ENCODE measurements around the gene PDCD6IP. TPM values are rescaled to one million over a fixed set of nuclear protein-coding genes. Genes with fewer than 3 reads are reported as not detected.

Gene PDCD6IP
- total RNA-seq, 2 donors from 2014 or later, result 40.5 to 104 TPM

DNA sequence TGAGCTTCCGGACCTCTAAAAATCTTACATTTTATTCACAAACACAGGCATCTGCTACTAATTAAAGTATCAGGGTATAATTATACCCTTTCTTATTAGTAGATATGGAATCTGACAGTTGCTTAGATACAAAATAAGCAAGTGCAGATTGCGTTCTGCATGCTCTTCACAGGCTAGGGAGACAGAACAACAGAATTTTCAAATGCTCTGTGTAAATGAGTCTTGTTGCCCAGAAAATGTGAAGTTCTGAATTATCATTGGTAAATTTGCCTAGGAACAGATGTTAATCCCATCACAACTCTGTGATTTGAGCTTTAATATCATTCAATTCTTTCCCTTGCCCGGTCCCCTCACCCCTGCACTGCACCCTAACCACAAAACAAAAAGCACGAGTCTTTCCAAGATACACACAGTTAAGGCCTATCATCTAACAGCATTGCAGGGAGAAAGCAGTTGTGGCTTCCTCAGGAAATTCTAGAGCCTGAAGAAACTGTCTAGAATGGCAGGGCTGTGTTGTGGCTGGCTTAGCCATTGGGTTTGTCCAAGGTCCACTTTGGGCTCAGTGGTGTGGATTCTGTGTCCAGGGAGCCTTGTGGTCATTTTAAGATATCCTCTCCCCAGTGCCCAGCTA is 119.8 kb downstream of the PDCD6IP start:
- Histone ChIP-seq H3K27me3 (no peaks in the 10 kb centered on the region), H3K4me1 (no peaks in the 10 kb centered on the region), H3K27ac (no peak overlapping the region), H3K9me3 (no peaks in the 10 kb centered on the region), H3K4me3 (no peak overlapping the region), H3K36me3 (replicated peaks in 1 of 2; ENCODE audit: insufficient read depth in 1 of 2, low read depth in 2 of 2) (no peaks in the 10 kb centered on the region)
- ATAC-seq (no peak), DNase-seq (no peak)
- intact Hi-C loops (cut with DNase I), result no loop called here
- WGBS, 2 donors, result 84 to 87% methylated on average over 4 of the region's 4 CpGs
- no peak for TF ChIP-seq POLR2A (IDR thresholded peaks at IDR 0.05)
- TF ChIP-seq, protein P1, sequence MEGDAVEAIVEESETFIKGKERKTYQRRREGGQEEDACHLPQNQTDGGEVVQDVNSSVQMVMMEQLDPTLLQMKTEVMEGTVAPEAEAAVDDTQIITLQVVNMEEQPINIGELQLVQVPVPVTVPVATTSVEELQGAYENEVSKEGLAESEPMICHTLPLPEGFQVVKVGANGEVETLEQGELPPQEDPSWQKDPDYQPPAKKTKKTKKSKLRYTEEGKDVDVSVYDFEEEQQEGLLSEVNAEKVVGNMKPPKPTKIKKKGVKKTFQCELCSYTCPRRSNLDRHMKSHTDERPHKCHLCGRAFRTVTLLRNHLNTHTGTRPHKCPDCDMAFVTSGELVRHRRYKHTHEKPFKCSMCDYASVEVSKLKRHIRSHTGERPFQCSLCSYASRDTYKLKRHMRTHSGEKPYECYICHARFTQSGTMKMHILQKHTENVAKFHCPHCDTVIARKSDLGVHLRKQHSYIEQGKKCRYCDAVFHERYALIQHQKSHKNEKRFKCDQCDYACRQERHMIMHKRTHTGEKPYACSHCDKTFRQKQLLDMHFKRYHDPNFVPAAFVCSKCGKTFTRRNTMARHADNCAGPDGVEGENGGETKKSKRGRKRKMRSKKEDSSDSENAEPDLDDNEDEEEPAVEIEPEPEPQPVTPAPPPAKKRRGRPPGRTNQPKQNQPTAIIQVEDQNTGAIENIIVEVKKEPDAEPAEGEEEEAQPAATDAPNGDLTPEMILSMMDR (IDR thresholded peaks at IDR 0.05), result no peak

Other genes starting within 250 kb of the PDCD6IP start
- gene CLASP2, start 80.4 kb upstream of the PDCD6IP start, total RNA-seq, result 10 to 100 TPM; 34.8 to 47.8 TPM

Data from body of pancreas (tissue), 4 donors.